Measurements from ENCODE around the gene MVB12B.
"Not testable (repeated sequence)": the region's sequence is repeated elsewhere in the genome, so short reads cannot be mapped to it uniquely, and the experiment has no call there.

Gene MVB12B

GRCh38 chr9:126528915-126529314 lies 202.3 kb downstream of the MVB12B start:
- FAIRE-seq (no peak), DNase-seq (ENCODE audit: low spot score) (no peak)

GRCh38 chr9:126531035-126531571 lies 204.5 kb downstream of the MVB12B start:
- FAIRE-seq: no peak
- no peak for DNase-seq (ENCODE audit: low spot score)

- DNase-seq (ENCODE audit: low spot score): no peak
- FAIRE-seq: no peak
These were observed 205.0 kb downstream of the MVB12B start for GRCh38 chr9:126531591-126531990.

- no peak for DNase-seq (ENCODE audit: low spot score)
- no peak for FAIRE-seq
These were observed 205.4 kb downstream of the MVB12B start for GRCh38 chr9:126532019-126532462.

- FAIRE-seq: no peak
- no peak for DNase-seq (ENCODE audit: low spot score)
These were observed 205.9 kb downstream of the MVB12B start for GRCh38 chr9:126532489-126532888.

- DNase-seq (ENCODE audit: low spot score) (no peak), FAIRE-seq (no peak)
These were observed 206.6 kb downstream of the MVB12B start for GRCh38 chr9:126532951-126533925.

- DNase-seq (ENCODE audit: low spot score) (no peak), FAIRE-seq (no peak)
These were observed 207.3 kb downstream of the MVB12B start for GRCh38 chr9:126533926-126534310.

- no peak for DNase-seq (ENCODE audit: low spot score)
- FAIRE-seq: no peak
These were observed 208.0 kb downstream of the MVB12B start for GRCh38 chr9:126534431-126535186.

- FAIRE-seq (no peak), DNase-seq (ENCODE audit: low spot score) (no peak)
These were observed 209.5 kb downstream of the MVB12B start for GRCh38 chr9:126536131-126536530.

- DNase-seq (ENCODE audit: low spot score) (no peak), FAIRE-seq (no peak)
These were observed 210.3 kb downstream of the MVB12B start for GRCh38 chr9:126536841-126537465.

GRCh38 chr9:126538550-126538949 lies 211.9 kb downstream of the MVB12B start:
- FAIRE-seq (no peak), DNase-seq (ENCODE audit: low spot score) (no peak)

- not testable (repeated sequence) for FAIRE-seq; DNase-seq (ENCODE audit: low spot score)
These were observed 213.8 kb downstream of the MVB12B start for GRCh38 chr9:126540398-126540797.

GRCh38 chr9:126543490-126543889 lies 216.9 kb downstream of the MVB12B start:
- no peak for DNase-seq (ENCODE audit: low spot score)

GRCh38 chr9:126545106-126545505 lies 218.5 kb downstream of the MVB12B start:
- DNase-seq (ENCODE audit: low spot score) (no peak), FAIRE-seq (no peak)

More at GRCh38 chr9:126543490-126543889, 216.9 kb downstream of the MVB12B start:
- FAIRE-seq: no peak

GRCh38 chr9:126546036-126546435 lies 219.4 kb downstream of the MVB12B start:
- FAIRE-seq (no peak), DNase-seq (ENCODE audit: low spot score) (no peak)

- DNase-seq (ENCODE audit: low spot score): no peak
- FAIRE-seq: no peak
These were observed 221.7 kb downstream of the MVB12B start for GRCh38 chr9:126548312-126548711.

GRCh38 chr9:126549246-126550006 lies 222.8 kb downstream of the MVB12B start:
- DNase-seq (ENCODE audit: low spot score) (no peak), FAIRE-seq (no peak)

- no peak for DNase-seq (ENCODE audit: low spot score)
- FAIRE-seq: no peak
These were observed 224.3 kb downstream of the MVB12B start for GRCh38 chr9:126550891-126551351.

GRCh38 chr9:126551812-126552211 lies 225.2 kb downstream of the MVB12B start:
- no peak for DNase-seq (ENCODE audit: low spot score)
- FAIRE-seq: no peak

- no peak for DNase-seq (ENCODE audit: low spot score)
- no peak for FAIRE-seq
These were observed 227.7 kb downstream of the MVB12B start for GRCh38 chr9:126554292-126554691.

Measured in urothelium cell line (cell line).